Left renal pelvis (tissue), 4 donors: ENCODE measurements around the gene RHOT2. TPM values are rescaled to one million over a fixed set of nuclear protein-coding genes. Genes with fewer than 3 reads are reported as not detected.

ENCODE experiments used
- DNase-seq, 4 donors: peaks; one replicate each; pipeline ENCODE4 v3.0.0-alpha.2; 2013; ENCODE audit warnings: low read depth in 4 of 4, low spot score in 3 of 4
- polyA plus RNA-seq, 4 donors: library from polyadenylated mRNA; unstranded; fragments of 120-200 nt; gene quantifications; one replicate each; pipeline ENCODE4 v1.2.1, GENCODE V29; 2013; ENCODE audit not compliant: insufficient read length in 4 of 4

RHOT2 gene
- polyA plus RNA-seq, 4 donors, result 56.9 to 127 (median 63.7) TPM

DNA sequence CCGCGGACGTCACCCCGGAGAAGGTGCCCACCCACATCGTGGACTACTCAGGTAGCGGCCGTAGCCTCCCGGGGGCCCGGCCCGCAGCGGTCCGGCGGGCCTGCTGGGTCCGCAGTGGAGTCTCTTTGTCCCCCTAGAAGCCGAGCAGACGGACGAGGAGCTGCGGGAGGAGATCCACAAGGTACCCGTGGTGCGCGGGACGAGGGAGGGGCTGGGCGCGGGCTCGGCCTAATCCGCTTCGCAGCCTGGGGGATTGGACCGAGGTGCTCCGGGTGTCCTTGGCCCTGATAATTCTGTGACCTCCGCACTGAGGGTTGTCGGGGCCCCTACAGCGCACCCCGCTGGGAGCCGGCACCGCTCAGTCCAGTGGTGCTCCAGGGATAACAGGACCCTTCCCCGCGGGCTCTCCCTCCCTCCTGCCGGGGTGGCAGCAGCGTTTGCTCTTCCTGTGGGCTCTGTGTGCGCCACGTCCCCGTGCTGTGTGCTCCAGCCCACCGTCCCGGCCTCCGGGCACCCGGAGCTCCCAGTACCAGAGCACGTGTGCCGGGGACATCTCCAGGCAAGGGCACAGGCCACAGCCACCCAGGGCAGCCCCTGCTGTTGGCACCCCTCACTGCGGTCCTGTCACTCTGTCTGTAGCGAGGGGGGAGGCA, 713 bp downstream of the RHOT2 start:
- no peak for DNase-seq

- no peak for DNase-seq
Observed at GRCh38 chr16:669666-670065, 1.7 kb downstream of the RHOT2 start.

- no peak for DNase-seq
Observed at GRCh38 chr16:670485-671352, 2.8 kb downstream of the RHOT2 start.

DNA sequence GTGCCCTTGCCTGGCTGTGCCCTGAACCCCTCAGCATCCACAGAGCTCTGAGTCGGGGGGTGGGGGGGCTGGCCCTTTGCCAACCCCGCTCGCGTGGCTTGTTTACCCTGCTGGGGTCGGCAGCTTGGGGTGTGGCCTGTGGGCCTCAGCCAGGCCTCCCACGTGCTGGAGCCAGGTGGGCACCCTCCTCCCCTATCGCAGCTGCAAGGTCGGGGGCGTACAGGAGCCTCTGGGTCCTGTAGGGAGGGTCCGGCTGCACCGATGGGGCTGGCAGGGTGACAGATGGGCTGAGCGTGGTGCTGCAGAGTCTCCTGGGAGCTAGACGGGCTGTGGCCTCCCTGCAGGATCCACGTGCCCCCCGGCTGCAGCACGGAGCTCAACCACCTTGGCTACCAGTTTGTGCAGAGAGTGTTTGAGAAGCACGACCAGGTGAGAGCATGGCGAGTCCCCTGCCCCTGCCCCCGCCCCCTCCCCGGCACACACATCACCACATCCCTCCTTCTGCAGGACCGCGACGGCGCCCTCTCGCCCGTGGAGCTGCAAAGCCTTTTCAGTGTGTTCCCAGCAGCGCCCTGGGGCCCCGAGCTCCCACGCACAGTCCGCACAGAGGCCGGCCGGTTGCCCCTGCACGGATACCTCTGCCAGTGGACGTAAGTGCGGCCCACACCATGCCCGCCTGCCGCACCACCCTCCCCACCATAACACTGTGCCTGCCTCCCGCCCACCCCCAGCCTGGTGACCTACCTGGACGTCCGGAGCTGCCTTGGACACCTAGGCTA, 3.6 kb downstream of the RHOT2 start:
- DNase-seq, result no peak

DNA sequence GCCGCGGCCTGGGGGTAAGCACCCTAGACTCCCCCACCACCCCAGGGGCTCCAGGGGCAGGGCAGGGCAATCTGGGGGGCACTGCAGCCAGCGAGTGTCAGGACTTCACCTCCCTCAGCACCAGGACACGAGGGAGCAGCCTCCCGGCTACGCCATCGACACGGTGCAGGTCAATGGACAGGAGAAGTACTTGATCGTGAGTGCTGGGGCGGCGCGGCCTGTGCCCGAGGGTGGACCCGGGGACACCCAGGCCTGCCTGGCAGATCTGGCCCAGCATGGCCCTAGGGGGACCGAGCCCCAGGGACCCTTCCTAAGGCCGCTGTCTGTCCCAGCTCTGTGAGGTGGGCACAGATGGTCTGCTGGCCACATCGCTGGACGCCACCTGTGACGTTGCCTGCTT, 4.4 kb downstream of the RHOT2 start:
- no peak for DNase-seq

- no peak for DNase-seq
Observed at GRCh38 chr16:672851-673250, 4.9 kb downstream of the RHOT2 start.

GRCh38 chr16:673399-673991, 5.6 kb downstream of the RHOT2 start:
- no peak for DNase-seq

DNA sequence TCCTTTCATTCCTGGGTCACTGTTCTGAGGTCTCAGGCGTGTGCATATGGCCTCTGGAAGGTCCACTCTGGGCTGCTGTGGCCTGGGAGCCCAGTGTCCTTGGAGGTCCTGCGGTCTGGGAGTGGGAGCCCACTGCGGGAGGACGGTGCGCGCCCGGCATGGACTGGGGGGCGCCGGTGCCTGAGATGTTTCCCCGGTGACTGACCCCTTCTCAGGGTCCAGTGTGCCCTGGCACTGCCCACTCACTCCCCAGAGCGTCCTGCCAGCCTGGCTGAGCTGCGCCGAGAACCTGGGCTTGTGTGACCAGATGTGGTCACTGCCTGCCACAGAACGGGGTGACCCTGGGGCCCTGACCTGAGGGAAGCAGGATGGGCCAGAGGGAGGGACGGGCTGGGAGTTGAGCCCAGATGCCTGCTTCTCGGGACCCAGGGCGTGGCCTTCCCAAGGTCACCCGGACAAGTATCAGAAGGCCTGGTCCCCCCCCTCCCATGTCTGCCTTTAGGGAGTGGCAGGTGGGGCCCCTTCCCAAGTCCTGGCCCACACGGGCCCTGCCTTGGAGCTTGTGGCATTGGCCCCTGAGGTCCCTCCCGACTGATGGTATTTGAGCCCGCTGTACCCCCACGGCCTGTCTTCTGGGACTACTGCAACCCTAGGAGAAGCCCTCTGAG, 6.4 kb downstream of the RHOT2 start:
- DNase-seq, result no peak

DNA sequence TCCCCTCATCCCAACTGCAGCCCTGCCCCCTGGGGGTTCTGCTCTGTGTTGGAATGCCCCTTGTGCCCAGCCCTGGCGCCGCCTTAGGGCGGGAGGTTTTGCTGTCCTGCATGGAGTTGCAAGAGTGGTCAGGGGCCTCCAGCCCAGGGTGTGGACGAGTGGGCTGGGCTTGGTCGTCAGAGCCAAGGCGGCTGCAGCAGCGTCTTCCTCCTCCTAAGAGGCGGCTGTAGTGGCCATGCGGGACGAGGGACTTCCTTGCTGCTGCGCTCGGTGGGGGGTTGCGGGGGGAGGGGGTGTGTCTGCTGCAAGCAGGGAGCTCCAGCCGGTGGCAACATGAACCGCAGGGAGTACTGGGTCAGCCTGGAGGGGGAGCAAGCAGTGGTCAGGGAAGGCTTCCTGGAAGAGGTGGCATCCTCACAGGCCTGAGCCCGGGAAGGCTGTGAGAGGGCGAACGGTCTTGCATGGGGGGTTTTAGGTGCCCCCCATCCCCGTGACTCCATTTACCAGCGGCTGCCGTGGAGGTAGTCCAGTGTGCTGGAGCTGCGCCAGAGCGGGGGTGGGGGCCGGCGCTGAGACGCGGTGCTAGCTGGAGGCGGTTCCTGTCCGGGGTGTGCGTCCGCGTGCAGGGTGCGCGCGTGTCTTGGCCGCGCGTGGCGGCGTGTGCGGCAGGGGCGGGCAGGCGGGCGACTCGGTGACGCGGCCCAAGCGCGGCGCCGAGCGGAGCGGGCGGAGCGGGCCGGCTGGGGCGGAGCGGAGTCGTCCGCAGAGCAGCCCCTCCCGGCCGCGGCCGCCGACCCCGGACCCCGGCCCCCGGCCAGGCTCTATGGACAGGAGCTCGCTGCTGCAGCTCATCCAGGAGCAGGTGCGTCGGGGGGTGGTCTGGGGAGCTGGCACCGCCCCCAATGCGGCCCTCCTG, 7.3 kb downstream of the RHOT2 start, which contains the start of gene RHBDL1:
RHBDL1 (plus strand) TSS at position 704 of the 916 bp plus-strand sequence; CDS start at position 824, 120 bp downstream.
- no peak for DNase-seq

- no peak for DNase-seq
Observed at GRCh38 chr16:675884-676564, 8.1 kb downstream of the RHOT2 start.

DNA sequence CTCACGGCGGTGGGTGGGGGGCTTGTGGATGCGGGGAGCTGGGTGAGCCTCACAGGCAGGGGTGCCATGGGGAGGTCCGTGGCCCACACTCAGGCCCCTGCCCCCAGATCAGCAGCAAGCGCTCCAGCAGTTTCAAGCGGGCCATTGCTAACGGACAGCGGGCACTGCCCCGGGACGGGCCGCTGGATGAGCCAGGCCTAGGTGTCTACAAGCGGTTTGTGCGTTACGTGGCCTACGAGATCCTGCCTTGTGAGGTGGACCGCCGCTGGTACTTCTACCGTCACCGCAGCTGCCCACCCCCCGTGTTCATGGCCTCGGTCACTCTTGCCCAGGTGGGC, 8.6 kb downstream of the RHOT2 start:
- no peak for DNase-seq

DNA sequence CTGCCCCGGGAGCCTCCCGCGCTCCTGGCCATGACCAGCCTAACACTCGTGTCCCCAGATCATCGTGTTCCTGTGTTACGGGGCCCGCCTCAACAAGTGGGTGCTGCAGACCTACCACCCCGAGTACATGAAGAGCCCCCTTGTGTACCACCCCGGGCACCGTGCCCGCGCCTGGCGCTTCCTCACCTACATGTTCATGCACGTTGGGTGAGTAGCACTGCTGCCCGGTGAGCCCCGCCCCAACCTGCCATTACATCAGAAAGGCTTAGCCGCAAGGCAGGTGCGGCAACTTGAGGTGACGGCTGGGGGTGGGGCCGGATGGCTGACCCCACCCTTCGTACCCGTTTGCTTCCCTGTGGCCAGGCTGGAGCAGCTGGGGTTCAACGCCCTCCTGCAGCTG, 9.0 kb downstream of the RHOT2 start:
- no peak for DNase-seq

DNA sequence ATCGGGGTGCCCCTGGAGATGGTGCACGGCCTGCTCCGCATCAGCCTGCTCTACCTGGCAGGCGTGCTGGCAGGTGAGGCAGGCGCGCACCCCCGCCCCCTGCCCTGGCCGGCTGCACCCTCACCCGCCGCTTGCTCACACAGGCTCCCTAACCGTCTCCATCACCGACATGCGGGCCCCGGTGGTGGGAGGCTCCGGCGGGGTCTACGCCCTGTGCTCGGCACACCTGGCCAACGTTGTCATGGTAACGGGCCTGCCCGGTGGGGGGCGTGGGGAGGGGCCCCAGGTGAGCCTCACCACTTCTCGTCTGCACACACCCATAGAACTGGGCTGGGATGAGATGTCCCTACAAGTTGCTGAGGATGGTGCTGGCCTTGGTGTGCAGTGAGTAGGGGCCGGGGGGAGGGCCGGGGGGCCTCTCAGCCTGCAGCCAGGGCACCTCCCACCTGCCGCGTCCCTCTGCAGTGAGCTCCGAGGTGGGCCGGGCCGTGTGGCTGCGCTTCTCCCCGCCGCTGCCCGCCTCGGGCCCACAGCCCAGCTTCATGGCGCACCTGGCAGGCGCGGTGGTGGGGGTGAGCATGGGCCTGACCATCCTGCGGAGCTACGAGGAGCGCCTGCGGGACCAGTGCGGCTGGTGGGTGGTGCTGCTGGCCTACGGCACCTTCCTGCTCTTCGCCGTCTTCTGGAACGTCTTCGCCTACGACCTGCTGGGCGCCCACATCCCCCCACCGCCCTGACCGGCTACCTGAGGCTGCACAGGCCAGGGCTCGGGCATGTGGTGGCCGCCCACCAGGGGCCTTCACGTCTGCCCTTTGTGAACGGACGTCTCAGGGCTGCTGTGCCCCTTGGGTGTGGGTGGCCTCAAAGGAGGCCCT, 9.6 kb downstream of the RHOT2 start:
- no peak for DNase-seq

DNA sequence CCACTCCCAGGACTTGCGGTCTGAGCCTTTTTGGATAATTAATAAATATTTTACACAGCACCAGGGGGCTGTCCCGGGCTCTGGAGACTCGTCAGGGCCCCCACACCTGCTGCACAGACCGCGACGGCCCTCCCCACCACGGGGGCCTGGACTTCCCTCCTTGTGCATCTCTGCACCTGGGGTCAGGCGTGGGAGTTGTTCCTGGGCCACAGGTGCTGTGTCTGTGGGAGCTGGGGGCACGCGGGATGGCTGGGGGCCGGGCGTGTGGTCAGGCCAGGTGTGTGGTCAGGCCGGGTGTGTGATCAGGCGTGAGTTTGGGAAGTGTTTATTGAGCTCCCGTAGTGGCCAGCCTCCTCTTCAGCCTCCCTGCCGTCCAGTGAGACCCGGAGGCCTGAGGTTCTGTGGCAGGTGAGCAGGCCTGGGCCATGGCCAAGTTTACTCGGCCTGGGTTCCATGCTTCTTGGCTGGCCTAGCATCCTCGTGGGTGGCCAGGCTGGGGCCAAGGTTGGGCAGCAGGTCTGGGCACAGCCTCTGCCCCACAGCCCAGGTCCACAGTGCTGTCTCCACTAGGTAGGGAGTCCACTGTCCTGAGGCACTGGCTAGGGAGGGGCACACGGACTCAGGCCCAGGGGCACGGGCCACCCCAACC, 10.4 kb downstream of the RHOT2 start:
- DNase-seq, result no peak

- no peak for DNase-seq
Observed at GRCh38 chr16:678858-679813, 11.2 kb downstream of the RHOT2 start.
